ENCODE measurements around the gene FUBP3. TPM values are rescaled to one million over a fixed set of nuclear protein-coding genes. Genes with fewer than 3 reads are reported as not detected.
"Not testable (repeated sequence)": the region's sequence is repeated elsewhere in the genome, so short reads cannot be mapped to it uniquely, and the experiment has no call there.

Gene FUBP3
- total RNA-seq, 2 experiments from 2014 or later, result 48.4 to 50.8 TPM

- Mint-ChIP-seq H3K9me3 (peaks cover 4% of the 10 kb centered on the region), H3K4me1 (peaks cover 4% of the 10 kb centered on the region), H3K4me3 (no peak overlapping the region), H3K27ac (no peak overlapping the region), H3K27me3 (peaks cover 27% of the 10 kb centered on the region), H3K36me3 (no peaks in the 10 kb centered on the region)
- DNase-seq, result no peak
Measured at GRCh38 chr9:130544364-130544763, 35.0 kb upstream of the FUBP3 start.

GRCh38 chr9:130548103-130548502, 31.3 kb upstream of the FUBP3 start:
- peaks cover 7% of the 10 kb centered on the region for H3K9me3 Mint-ChIP-seq
- H3K4me3 Mint-ChIP-seq, result no peak overlapping the region
- H3K4me1 Mint-ChIP-seq, result no peaks in the 10 kb centered on the region
- H3K27ac Mint-ChIP-seq, result no peak overlapping the region
- DNase-seq, result no peak
- H3K36me3 Mint-ChIP-seq, result no peaks in the 10 kb centered on the region
- no peaks in the 10 kb centered on the region for H3K27me3 Mint-ChIP-seq

- Mint-ChIP-seq H3K4me3 (no peak overlapping the region), H3K4me1 (no peaks in the 10 kb centered on the region), H3K27ac (no peak overlapping the region), H3K9me3 (peaks cover 7% of the 10 kb centered on the region), H3K27me3 (no peaks in the 10 kb centered on the region), H3K36me3 (no peaks in the 10 kb centered on the region)
- DNase-seq, result no peak
Measured at GRCh38 chr9:130549093-130549735, 30.2 kb upstream of the FUBP3 start.

GRCh38 chr9:130554606-130555005, 24.8 kb upstream of the FUBP3 start:
- Mint-ChIP-seq H3K36me3 (no peaks in the 10 kb centered on the region), H3K4me3 (no peak overlapping the region), H3K27me3 (peaks cover 8% of the 10 kb centered on the region), H3K9me3 (peaks cover 2% of the 10 kb centered on the region), H3K27ac (no peak overlapping the region), H3K4me1 (no peaks in the 10 kb centered on the region)
- no peak for DNase-seq

- peaks cover 8% of the 10 kb centered on the region for H3K27me3 Mint-ChIP-seq
- H3K36me3 Mint-ChIP-seq, result no peaks in the 10 kb centered on the region
- no peaks in the 10 kb centered on the region for H3K4me1 Mint-ChIP-seq
- H3K4me3 Mint-ChIP-seq, result no peak overlapping the region
- H3K27ac Mint-ChIP-seq, result no peak overlapping the region
- no peaks in the 10 kb centered on the region for H3K9me3 Mint-ChIP-seq
- DNase-seq, result no peak
Measured at GRCh38 chr9:130555061-130555460, 24.3 kb upstream of the FUBP3 start.

GRCh38 chr9:130555968-130556367, 23.4 kb upstream of the FUBP3 start:
- no peaks in the 10 kb centered on the region for H3K36me3 Mint-ChIP-seq

GRCh38 chr9:130556396-130557076, 22.8 kb upstream of the FUBP3 start:
- Mint-ChIP-seq H3K36me3 (no peaks in the 10 kb centered on the region), H3K27ac (no peak overlapping the region), H3K4me3 (no peak overlapping the region), H3K9me3 (no peaks in the 10 kb centered on the region), H3K27me3 (peaks cover 8% of the 10 kb centered on the region), H3K4me1 (no peaks in the 10 kb centered on the region)
- no peak for DNase-seq

More at GRCh38 chr9:130555968-130556367, 23.4 kb upstream of the FUBP3 start:
- no peak for DNase-seq
- Mint-ChIP-seq H3K27ac (no peak overlapping the region), H3K4me1 (no peaks in the 10 kb centered on the region), H3K9me3 (no peaks in the 10 kb centered on the region), H3K4me3 (no peak overlapping the region), H3K27me3 (peaks cover 8% of the 10 kb centered on the region)

- no peak for DNase-seq
- H3K9me3 Mint-ChIP-seq, result no peaks in the 10 kb centered on the region
- H3K36me3 Mint-ChIP-seq, result no peaks in the 10 kb centered on the region
- no peaks in the 10 kb centered on the region for H3K4me1 Mint-ChIP-seq
- no peak overlapping the region for H3K27ac Mint-ChIP-seq
- no peak overlapping the region for H3K4me3 Mint-ChIP-seq
- H3K27me3 Mint-ChIP-seq, result peaks cover 8% of the 10 kb centered on the region
Measured at GRCh38 chr9:130557077-130557468, 22.3 kb upstream of the FUBP3 start.

- H3K36me3 Mint-ChIP-seq, result no peaks in the 10 kb centered on the region
- H3K27me3 Mint-ChIP-seq, result peaks cover 4% of the 10 kb centered on the region
- H3K4me3 Mint-ChIP-seq, result no peak overlapping the region
- H3K9me3 Mint-ChIP-seq, result no peaks in the 10 kb centered on the region
- DNase-seq, result no peak
- H3K27ac Mint-ChIP-seq, result no peak overlapping the region
- H3K4me1 Mint-ChIP-seq, result no peaks in the 10 kb centered on the region
Measured at GRCh38 chr9:130561056-130561455, 18.3 kb upstream of the FUBP3 start.

- not testable (repeated sequence) for H3K4me1 Mint-ChIP-seq, H3K27me3 Mint-ChIP-seq, H3K9me3 Mint-ChIP-seq, H3K27ac Mint-ChIP-seq, H3K4me3 Mint-ChIP-seq, H3K36me3 Mint-ChIP-seq, DNase-seq
Measured at GRCh38 chr9:130562525-130562924, 16.9 kb upstream of the FUBP3 start.

GRCh38 chr9:130563797-130564196, 15.6 kb upstream of the FUBP3 start:
- no peak for DNase-seq
- no peaks in the 10 kb centered on the region for H3K36me3 Mint-ChIP-seq
- H3K4me3 Mint-ChIP-seq, result no peak overlapping the region
- H3K4me1 Mint-ChIP-seq, result no peaks in the 10 kb centered on the region
- no peaks in the 10 kb centered on the region for H3K9me3 Mint-ChIP-seq
- H3K27ac Mint-ChIP-seq, result no peak overlapping the region
- peaks cover 8% of the 10 kb centered on the region for H3K27me3 Mint-ChIP-seq

- DNase-seq, result no peak
- Mint-ChIP-seq H3K4me1 (no peaks in the 10 kb centered on the region), H3K27me3 (peaks cover 8% of the 10 kb centered on the region), H3K9me3 (no peaks in the 10 kb centered on the region), H3K4me3 (no peak overlapping the region), H3K27ac (no peak overlapping the region), H3K36me3 (no peaks in the 10 kb centered on the region)
Measured at GRCh38 chr9:130565792-130566191, 13.6 kb upstream of the FUBP3 start.

- no peak for DNase-seq
- H3K4me3 Mint-ChIP-seq, result no peak overlapping the region
- peaks cover 4% of the 10 kb centered on the region for H3K27me3 Mint-ChIP-seq
- H3K27ac Mint-ChIP-seq, result no peak overlapping the region
- H3K36me3 Mint-ChIP-seq, result no peaks in the 10 kb centered on the region
- H3K9me3 Mint-ChIP-seq, result no peaks in the 10 kb centered on the region
- H3K4me1 Mint-ChIP-seq, result no peaks in the 10 kb centered on the region
Measured at GRCh38 chr9:130570208-130570607, 9.2 kb upstream of the FUBP3 start.

- no peaks in the 10 kb centered on the region for H3K36me3 Mint-ChIP-seq
- H3K4me1 Mint-ChIP-seq, result peaks cover 13% of the 10 kb centered on the region
- no peak overlapping the region for H3K4me3 Mint-ChIP-seq
- no peak for DNase-seq
- no peak overlapping the region for H3K27ac Mint-ChIP-seq
- no peaks in the 10 kb centered on the region for H3K27me3 Mint-ChIP-seq
- H3K9me3 Mint-ChIP-seq, result no peaks in the 10 kb centered on the region
Measured at GRCh38 chr9:130575514-130575913, 3.9 kb upstream of the FUBP3 start.

- H3K4me1 Mint-ChIP-seq, result peaks cover 19% of the 10 kb centered on the region
- no peak overlapping the region for H3K4me3 Mint-ChIP-seq
- H3K9me3 Mint-ChIP-seq, result no peaks in the 10 kb centered on the region
- H3K27me3 Mint-ChIP-seq, result no peaks in the 10 kb centered on the region
- no peak for DNase-seq
- H3K36me3 Mint-ChIP-seq, result peaks cover 4% of the 10 kb centered on the region
- H3K27ac Mint-ChIP-seq, result no peak overlapping the region
Measured at GRCh38 chr9:130576176-130576575, 3.2 kb upstream of the FUBP3 start.

All from activated naive CD8-positive, alpha-beta T cell treated with anti-CD3 and anti-CD28 coated beads for 36 hours (primary cell).